GM12865 (cell line): ENCODE results near the gene ZSCAN20.

Experiments
- DNase-seq: peaks from one replicate; pipeline ENCODE4 v3.0.0; 2010; ENCODE audit warnings: low read depth
- H3K4me3 ChIP-seq: 2 replicates; pipeline ENCODE4 v1.5.1; 2011; ENCODE audit warnings: mild to moderate bottlenecking, low read depth, low read length, control low read depth
- TF ChIP-seq, protein P1 (sequence below): IDR thresholded peaks from 2 replicates; pipeline ENCODE4 v1.5.1; 2011; ENCODE audit warnings: low read length, control low read depth, low read depth, inconsistent platforms; ENCODE audit not compliant: insufficient read depth; ENCODE audit errors: missing control alignments

ZSCAN20 gene

DNA sequence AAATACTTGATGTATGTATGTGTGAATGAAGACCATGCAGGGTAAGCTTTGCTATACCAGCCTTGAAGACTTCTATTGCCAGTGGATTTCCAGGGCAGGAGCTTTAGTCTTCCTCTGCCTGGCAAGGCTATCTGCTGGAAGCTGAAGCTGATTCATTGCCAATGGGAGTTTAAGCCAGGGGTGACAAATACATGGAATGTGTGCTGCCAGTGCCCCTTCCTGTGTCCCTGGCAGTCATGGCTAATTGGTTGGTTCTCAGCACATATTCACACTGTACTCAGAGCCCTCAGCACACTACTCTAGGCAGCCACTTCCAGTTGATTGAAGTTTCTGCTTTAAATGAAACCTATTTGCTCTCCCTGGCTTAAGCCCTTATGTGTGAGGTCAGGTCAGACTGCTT lies 1.5 kb downstream of the ZSCAN20 start:
- no peak overlapping the region for H3K4me3 ChIP-seq
- no peak for DNase-seq
- TF ChIP-seq, protein P1, sequence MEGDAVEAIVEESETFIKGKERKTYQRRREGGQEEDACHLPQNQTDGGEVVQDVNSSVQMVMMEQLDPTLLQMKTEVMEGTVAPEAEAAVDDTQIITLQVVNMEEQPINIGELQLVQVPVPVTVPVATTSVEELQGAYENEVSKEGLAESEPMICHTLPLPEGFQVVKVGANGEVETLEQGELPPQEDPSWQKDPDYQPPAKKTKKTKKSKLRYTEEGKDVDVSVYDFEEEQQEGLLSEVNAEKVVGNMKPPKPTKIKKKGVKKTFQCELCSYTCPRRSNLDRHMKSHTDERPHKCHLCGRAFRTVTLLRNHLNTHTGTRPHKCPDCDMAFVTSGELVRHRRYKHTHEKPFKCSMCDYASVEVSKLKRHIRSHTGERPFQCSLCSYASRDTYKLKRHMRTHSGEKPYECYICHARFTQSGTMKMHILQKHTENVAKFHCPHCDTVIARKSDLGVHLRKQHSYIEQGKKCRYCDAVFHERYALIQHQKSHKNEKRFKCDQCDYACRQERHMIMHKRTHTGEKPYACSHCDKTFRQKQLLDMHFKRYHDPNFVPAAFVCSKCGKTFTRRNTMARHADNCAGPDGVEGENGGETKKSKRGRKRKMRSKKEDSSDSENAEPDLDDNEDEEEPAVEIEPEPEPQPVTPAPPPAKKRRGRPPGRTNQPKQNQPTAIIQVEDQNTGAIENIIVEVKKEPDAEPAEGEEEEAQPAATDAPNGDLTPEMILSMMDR: no peak

DNA sequence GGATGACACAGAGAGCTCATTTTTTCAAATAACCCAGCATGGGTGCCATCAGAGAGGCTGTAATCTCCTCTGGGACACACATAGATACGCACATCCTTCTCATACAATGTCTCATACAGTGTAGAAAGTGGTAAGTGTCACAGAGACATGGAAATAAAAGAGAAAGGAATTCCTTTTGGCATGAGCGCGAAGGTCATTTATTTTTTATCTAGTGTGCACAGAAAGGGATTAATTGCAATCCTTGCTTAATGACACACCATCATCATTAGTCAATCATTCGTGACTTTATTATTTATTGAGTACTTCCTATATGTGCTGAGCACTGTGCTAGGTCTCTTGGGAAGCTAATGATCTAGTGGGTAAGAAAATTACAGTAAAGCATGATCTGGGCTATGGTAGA lies 5.0 kb downstream of the ZSCAN20 start:
- no peak overlapping the region for H3K4me3 ChIP-seq
- TF ChIP-seq, protein P1: no peak
- DNase-seq: no peak

DNA sequence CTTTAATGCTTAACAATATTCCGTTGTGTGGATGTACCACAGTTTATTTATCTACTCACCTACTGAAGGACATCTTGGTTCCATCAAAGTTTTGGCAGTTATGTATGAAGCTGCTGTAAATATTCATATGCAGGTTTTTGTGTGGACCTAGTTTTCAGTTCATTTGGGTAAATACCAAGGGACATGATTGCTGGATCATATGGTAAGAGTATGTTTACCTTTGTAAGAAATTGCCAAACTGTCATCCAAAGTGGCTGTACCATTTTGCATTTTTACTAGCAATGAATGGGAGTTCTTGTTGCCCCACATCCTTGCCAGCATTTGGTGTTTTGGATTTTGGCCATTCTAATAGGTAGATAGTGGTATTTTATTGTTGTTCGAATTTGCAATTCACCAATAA lies 10.0 kb downstream of the ZSCAN20 start:
- H3K4me3 ChIP-seq: no peak overlapping the region
- TF ChIP-seq, protein P1: no peak
- DNase-seq: no peak

DNA sequence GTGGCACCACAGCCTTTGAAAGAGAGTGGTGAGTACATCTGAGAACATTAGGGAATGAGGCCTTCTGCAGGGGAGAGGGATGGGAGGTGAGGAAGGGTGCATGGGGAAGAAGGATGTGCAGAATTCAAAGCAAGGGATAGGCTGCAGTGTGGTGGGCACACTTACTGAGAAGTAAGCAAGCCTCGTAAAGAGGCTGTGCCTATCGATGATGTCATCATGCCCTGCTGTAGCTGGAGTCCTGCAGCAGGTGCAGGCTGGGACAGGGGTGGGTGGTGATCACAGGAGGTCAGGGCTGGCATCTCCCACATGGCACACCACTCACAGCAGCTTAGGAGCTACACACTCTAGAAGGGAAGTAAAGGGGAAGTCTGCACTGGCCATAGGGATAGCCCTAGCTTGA lies 16.2 kb downstream of the ZSCAN20 start:
- no peak overlapping the region for H3K4me3 ChIP-seq
- TF ChIP-seq, protein P1: no peak
- DNase-seq: no peak

DNA sequence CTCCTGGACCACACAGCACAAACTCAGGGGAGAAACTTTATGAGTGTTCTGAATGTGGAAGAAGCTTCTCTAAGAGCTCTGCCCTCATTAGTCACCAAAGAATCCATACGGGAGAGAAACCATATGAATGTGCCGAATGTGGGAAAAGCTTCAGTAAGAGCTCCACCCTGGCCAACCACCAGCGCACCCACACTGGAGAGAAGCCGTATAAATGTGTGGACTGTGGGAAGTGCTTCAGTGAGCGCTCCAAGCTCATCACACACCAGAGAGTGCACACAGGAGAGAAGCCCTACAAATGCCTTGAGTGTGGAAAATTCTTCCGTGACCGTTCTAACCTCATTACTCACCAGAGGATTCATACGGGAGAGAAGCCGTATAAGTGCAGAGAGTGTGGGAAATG lies 22.5 kb downstream of the ZSCAN20 start:
- H3K4me3 ChIP-seq: no peak overlapping the region
- TF ChIP-seq, protein P1: no peak
- no peak for DNase-seq

DNA sequence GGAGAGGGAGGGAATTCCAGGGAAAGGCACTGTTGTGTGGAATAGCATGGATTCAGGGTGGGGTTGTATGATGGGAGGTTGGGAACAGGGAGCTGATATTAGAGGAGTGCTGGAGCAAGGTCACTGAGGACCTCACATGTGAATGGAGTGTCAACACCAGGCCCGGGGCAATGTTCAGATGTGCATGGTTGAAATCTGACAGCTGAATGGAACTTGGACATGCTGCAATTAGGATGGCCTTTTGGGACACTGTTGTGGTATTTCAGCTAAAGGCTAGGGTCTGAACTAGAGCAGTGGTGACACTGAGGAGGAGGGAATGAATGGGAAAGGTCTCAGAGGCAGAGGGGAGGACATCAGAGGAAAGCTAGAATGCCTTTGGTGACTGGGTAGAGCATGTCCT lies 25.0 kb downstream of the ZSCAN20 start:
- no peak for DNase-seq
- TF ChIP-seq, protein P1: no peak
- H3K4me3 ChIP-seq: no peak overlapping the region

DNA sequence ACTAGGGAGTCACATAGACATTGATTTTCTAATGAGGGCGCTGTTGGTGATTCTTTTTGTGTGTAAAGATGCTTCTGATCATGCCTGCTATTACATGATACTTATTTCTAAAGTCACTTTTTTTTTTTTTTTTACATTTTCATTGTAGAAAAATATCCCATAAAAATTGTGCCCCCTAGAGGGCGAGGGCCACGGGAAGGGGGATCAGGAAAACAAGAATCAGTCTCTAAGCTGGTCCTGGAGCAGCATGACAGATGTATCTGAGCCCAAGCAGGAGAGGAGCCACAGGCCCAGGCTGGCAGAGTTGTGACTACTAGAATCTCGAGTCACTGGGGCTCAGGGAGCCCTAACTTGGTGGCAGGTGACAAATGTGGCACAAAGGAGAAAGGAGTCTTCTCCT lies 28.1 kb downstream of the ZSCAN20 start:
- H3K4me3 ChIP-seq: no peak overlapping the region
- TF ChIP-seq, protein P1: no peak
- no peak for DNase-seq
